Neural cell (in vitro differentiated cells): Measurements from ENCODE around the gene FAS. TPM values are rescaled to one million over a fixed set of nuclear protein-coding genes. Genes with fewer than 3 reads are reported as not detected.

Source experiments
- H2AFZ ChIP-seq: fragments of 200-600, 300-800 bp; sonication (generic), shearing (Covaris generic); 2 replicates; pipeline ENCODE4 v1.6.0; 2014; ENCODE audit warnings: low read depth, mild to moderate bottlenecking, antibody characterized with exemption, low read length, moderate library complexity
- H3F3A ChIP-seq: fragments of 200-600 bp; shearing (Covaris generic); 2 replicates; pipeline ENCODE4 v1.6.1; 2016; ENCODE audit warnings: mild to moderate bottlenecking, moderate library complexity, mixed read lengths, antibody characterized with exemption, low read length; ENCODE audit not compliant: insufficient read depth, poor library complexity, severe bottlenecking
- H3K27ac ChIP-seq: fragments of 200-600, 300-800 bp; sonication (generic), shearing (Covaris generic); 2 replicates; pipeline ENCODE4 v1.5.1; 2014; ENCODE audit warnings: mild to moderate bottlenecking, low read length, moderate library complexity
- H3K27me3 ChIP-seq: fragments of 300-800, 200-600 bp; sonication (generic), shearing (Covaris generic); 2 replicates; pipeline ENCODE4 v1.6.0; 2014; ENCODE audit warnings: mild to moderate bottlenecking, low read depth, low read length, moderate library complexity; ENCODE audit not compliant: insufficient read depth
- H3K36me3 ChIP-seq: fragments of 300-800, 200-600 bp; sonication (generic), shearing (Covaris generic); 2 replicates; pipeline ENCODE4 v1.5.1; 2014; ENCODE audit warnings: mild to moderate bottlenecking, antibody characterized with exemption, low read length, moderate library complexity; ENCODE audit not compliant: insufficient read depth
- H3K4me2 ChIP-seq: fragments of 300-800, 200-600 bp; sonication (generic), shearing (Covaris generic); 2 replicates; pipeline ENCODE4 v1.6.0; 2014; ENCODE audit warnings: mild to moderate bottlenecking, low read length
- H3K4me3 ChIP-seq: fragments of 300-800, 200-600 bp; sonication (generic), shearing (Covaris generic); 2 replicates; pipeline ENCODE4 v1.5.1; 2014; ENCODE audit warnings: mild to moderate bottlenecking, low read length, moderate library complexity
- H3K79me2 ChIP-seq: fragments of 200-600 bp; shearing (Covaris generic); replicated peaks from 2 replicates; pipeline ENCODE4 v1.6.0; 2014; ENCODE audit warnings: mild to moderate bottlenecking, low read length, moderate library complexity; ENCODE audit not compliant: insufficient read depth
- H3K9ac ChIP-seq: fragments of 300-800, 200-600 bp; sonication (generic), shearing (Covaris generic); 2 replicates; pipeline ENCODE4 v1.6.1; 2016; ENCODE audit warnings: mild to moderate bottlenecking, low read length, mixed read lengths
- H3K9me2 ChIP-seq: fragments of 200-600 bp; shearing (Covaris generic); 2 replicates; pipeline ENCODE4 v1.6.1; 2016; ENCODE audit warnings: mild to moderate bottlenecking, low read length, mixed read lengths; ENCODE audit not compliant: insufficient read depth
- H3K9me3 ChIP-seq: fragments of 200-600, 300-800 bp; sonication (generic), shearing (Covaris generic); 2 replicates; pipeline ENCODE4 v1.6.1; 2016; ENCODE audit warnings: mild to moderate bottlenecking, mixed run types, low read length, moderate library complexity, mixed read lengths
- H4K20me1 ChIP-seq: fragments of 200-600 bp; shearing (Covaris generic); 2 replicates; pipeline ENCODE4 v1.6.1; 2016; ENCODE audit warnings: mild to moderate bottlenecking, mixed run types; ENCODE audit not compliant: insufficient read depth
- EP300 ChIP-seq: fragments of 450-650 bp; conservative IDR thresholded peaks from 2 replicates; pipeline ENCODE4 v1.6.1; 2014; ENCODE audit warnings: antibody characterized with exemption, mild to moderate bottlenecking, moderate library complexity; ENCODE audit not compliant: poor library complexity, severe bottlenecking
- EZH2 ChIP-seq: fragments of 200-600, 300-800 bp; shearing (Covaris generic), sonication (generic); IDR thresholded peaks from 2 replicates; pipeline ENCODE4 v1.6.1; 2014; ENCODE audit warnings: antibody characterized with exemption, low read length, borderline replicate concordance, mild to moderate bottlenecking; ENCODE audit not compliant: insufficient read depth, poor library complexity, severe bottlenecking
- MXI1 ChIP-seq: fragments of 450-650 bp; conservative IDR thresholded peaks from 2 replicates; pipeline ENCODE4 v1.6.1; 2014; ENCODE audit warnings: antibody characterized with exemption, mild to moderate bottlenecking; ENCODE audit not compliant: poor library complexity, severe bottlenecking
- POLR2AphosphoS5 ChIP-seq: IDR thresholded peaks from 2 replicates; pipeline ENCODE4 v1.6.1; 2012
- RAD21 ChIP-seq: fragments of 450-650 bp; conservative IDR thresholded peaks from 2 replicates; pipeline ENCODE4 v1.6.1; 2014; ENCODE audit warnings: antibody characterized with exemption, mild to moderate bottlenecking, moderate library complexity
- SMC3 ChIP-seq: fragments of 450-650 bp; conservative IDR thresholded peaks from 2 replicates; pipeline ENCODE4 v1.6.1; 2014; ENCODE audit warnings: antibody characterized with exemption, mild to moderate bottlenecking, moderate library complexity; ENCODE audit not compliant: poor library complexity
- TAF1 ChIP-seq: IDR thresholded peaks from 2 replicates; pipeline ENCODE4 v1.6.1; 2012; ENCODE audit warnings: low read depth
- polyA plus RNA-seq: library from polyadenylated mRNA; depleted of rRNA; stranded (reverse); fragments of >200 nt; gene quantifications from 2 replicates; pipeline ENCODE4 v1.2.3, GENCODE V29; 2014
- TF ChIP-seq, protein P1 (sequence below): IDR thresholded peaks from 2 replicates; pipeline ENCODE4 v1.6.1; 2012; ENCODE audit warnings: borderline replicate concordance
- TF ChIP-seq, protein P2 (sequence below): fragments of 450-650 bp; IDR thresholded peaks from 2 replicates; pipeline ENCODE4 v1.5.1; 2014; ENCODE audit warnings: antibody characterized with exemption, mild to moderate bottlenecking, moderate library complexity; ENCODE audit not compliant: poor library complexity, severe bottlenecking

FAS gene
- polyA plus RNA-seq, 1 donor from 2014 or later, result 2.5 TPM

DNA sequence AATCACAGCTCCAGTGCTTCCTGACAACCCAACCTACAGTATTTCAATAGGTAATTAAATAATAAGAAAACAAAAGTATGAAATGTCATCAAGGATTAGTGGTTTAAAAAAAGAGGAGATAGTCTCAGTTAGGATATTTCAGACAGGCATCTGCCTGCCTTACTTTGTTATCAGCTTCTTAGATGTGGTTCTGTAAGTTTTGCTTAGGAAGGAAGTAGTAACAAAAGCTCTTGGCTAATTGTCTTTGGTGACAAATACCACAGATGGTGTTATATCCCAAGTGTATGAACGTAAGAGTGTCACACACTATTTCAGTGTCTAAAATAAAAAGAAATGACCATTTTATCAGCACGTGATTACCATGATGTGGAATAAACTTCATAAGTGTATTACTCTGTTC, 28.3 kb upstream of the FAS start:
- no peak overlapping the region for H3K4me3 ChIP-seq
- H3K27me3 ChIP-seq, result no peaks in the 10 kb centered on the region
- H3K79me2 ChIP-seq, result no peaks in the 10 kb centered on the region
- H3K9ac ChIP-seq, result no peak overlapping the region
- TF ChIP-seq MXI1, result no peak
- no peak for TF ChIP-seq EZH2
- no peak for TF ChIP-seq TAF1
- TF ChIP-seq, protein P1, sequence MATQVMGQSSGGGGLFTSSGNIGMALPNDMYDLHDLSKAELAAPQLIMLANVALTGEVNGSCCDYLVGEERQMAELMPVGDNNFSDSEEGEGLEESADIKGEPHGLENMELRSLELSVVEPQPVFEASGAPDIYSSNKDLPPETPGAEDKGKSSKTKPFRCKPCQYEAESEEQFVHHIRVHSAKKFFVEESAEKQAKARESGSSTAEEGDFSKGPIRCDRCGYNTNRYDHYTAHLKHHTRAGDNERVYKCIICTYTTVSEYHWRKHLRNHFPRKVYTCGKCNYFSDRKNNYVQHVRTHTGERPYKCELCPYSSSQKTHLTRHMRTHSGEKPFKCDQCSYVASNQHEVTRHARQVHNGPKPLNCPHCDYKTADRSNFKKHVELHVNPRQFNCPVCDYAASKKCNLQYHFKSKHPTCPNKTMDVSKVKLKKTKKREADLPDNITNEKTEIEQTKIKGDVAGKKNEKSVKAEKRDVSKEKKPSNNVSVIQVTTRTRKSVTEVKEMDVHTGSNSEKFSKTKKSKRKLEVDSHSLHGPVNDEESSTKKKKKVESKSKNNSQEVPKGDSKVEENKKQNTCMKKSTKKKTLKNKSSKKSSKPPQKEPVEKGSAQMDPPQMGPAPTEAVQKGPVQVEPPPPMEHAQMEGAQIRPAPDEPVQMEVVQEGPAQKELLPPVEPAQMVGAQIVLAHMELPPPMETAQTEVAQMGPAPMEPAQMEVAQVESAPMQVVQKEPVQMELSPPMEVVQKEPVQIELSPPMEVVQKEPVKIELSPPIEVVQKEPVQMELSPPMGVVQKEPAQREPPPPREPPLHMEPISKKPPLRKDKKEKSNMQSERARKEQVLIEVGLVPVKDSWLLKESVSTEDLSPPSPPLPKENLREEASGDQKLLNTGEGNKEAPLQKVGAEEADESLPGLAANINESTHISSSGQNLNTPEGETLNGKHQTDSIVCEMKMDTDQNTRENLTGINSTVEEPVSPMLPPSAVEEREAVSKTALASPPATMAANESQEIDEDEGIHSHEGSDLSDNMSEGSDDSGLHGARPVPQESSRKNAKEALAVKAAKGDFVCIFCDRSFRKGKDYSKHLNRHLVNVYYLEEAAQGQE, result no peak
- TF ChIP-seq, protein P2, sequence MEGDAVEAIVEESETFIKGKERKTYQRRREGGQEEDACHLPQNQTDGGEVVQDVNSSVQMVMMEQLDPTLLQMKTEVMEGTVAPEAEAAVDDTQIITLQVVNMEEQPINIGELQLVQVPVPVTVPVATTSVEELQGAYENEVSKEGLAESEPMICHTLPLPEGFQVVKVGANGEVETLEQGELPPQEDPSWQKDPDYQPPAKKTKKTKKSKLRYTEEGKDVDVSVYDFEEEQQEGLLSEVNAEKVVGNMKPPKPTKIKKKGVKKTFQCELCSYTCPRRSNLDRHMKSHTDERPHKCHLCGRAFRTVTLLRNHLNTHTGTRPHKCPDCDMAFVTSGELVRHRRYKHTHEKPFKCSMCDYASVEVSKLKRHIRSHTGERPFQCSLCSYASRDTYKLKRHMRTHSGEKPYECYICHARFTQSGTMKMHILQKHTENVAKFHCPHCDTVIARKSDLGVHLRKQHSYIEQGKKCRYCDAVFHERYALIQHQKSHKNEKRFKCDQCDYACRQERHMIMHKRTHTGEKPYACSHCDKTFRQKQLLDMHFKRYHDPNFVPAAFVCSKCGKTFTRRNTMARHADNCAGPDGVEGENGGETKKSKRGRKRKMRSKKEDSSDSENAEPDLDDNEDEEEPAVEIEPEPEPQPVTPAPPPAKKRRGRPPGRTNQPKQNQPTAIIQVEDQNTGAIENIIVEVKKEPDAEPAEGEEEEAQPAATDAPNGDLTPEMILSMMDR, result no peak
- TF ChIP-seq SMC3, result no peak
- no peak for TF ChIP-seq RAD21
- no peak for TF ChIP-seq POLR2AphosphoS5
- TF ChIP-seq EP300, result no peak
- H2AFZ ChIP-seq, result no peak overlapping the region
- no peaks in the 10 kb centered on the region for H3F3A ChIP-seq
- no peak overlapping the region for H3K27ac ChIP-seq
- H3K36me3 ChIP-seq, result no peaks in the 10 kb centered on the region
- no peaks in the 10 kb centered on the region for H3K9me3 ChIP-seq
- H3K4me2 ChIP-seq, result no peak overlapping the region
- H4K20me1 ChIP-seq, result no peaks in the 10 kb centered on the region
- no peaks in the 10 kb centered on the region for H3K9me2 ChIP-seq

DNA sequence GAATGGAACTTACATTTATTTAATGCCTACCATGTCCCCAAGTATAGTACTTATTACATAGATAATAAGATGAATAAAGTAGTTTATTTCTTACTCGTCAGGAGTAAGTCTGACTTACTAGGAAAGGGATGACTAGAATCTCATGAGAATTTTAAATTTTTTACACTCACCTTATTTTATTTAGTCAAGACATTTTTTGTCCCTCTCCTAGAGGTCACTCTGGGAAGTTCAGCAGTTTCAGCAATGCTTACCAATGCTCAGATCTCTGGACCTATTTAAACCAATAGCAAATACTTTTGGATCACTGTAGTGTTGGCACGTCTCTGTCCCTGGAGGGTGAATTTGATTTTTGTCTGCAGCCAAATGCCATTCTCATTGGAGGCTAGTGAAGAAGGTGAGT, 27.3 kb upstream of the FAS start:
- H3K27me3 ChIP-seq, result no peaks in the 10 kb centered on the region
- no peaks in the 10 kb centered on the region for H3F3A ChIP-seq
- H2AFZ ChIP-seq, result no peak overlapping the region
- no peaks in the 10 kb centered on the region for H3K9me2 ChIP-seq
- H3K36me3 ChIP-seq, result no peaks in the 10 kb centered on the region
- no peak overlapping the region for H3K4me2 ChIP-seq
- no peak overlapping the region for H3K27ac ChIP-seq
- TF ChIP-seq SMC3, result no peak
- no peak overlapping the region for H3K4me3 ChIP-seq
- no peaks in the 10 kb centered on the region for H3K9me3 ChIP-seq
- no peak overlapping the region for H3K9ac ChIP-seq
- H3K79me2 ChIP-seq, result no peaks in the 10 kb centered on the region
- H4K20me1 ChIP-seq, result no peaks in the 10 kb centered on the region

DNA sequence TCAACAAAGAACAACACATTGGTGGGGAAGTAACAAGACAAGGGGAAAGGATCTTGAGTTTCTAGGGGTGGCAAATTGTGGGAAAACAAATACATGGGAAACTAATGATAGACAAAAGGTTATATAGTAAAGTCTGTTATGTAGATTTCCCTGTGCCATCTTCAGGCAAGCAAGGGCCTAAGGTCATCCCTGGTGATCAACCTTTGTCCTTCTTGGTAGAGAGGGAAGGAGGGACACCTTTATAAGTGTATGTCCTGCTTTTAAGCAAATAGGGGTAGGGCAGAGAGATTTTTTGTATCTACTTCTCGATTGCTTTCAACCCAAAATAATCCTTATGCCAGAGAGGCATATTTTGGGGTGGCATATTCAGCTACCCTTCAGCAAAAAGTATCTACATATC, 26.2 kb upstream of the FAS start:
- Histone ChIP-seq H3F3A (no peaks in the 10 kb centered on the region), H3K9ac (no peak overlapping the region), H2AFZ (no peak overlapping the region), H4K20me1 (no peaks in the 10 kb centered on the region), H3K4me2 (no peak overlapping the region), H3K27me3 (no peaks in the 10 kb centered on the region), H3K9me2 (no peaks in the 10 kb centered on the region), H3K27ac (no peak overlapping the region), H3K79me2 (no peaks in the 10 kb centered on the region), H3K4me3 (no peak overlapping the region), H3K36me3 (no peaks in the 10 kb centered on the region), H3K9me3 (no peaks in the 10 kb centered on the region)
- no peak for TF ChIP-seq TAF1
- TF ChIP-seq, protein P1, result no peak
- TF ChIP-seq EP300, result no peak
- no peak for TF ChIP-seq SMC3
